ENCODE measurements around the gene SPINK2. TPM values are rescaled to one million over a fixed set of nuclear protein-coding genes. Genes with fewer than 3 reads are reported as not detected.

The SPINK2 gene
- total RNA-seq, 3 donors from 2014 or later (not counting 1 experiment from before 2014, with no cell fraction given): 0.42 to 3.8 (median 2.0) TPM

- H3K4me1 Mint-ChIP-seq: no peaks in the 10 kb centered on the region
- ATAC-seq: no peak
- H3K4me3 ChIP-seq (ENCODE audit: low read length): no peak overlapping the region
- intact Hi-C loops (cut with micrococcal nuclease): no loop called here
- no peak overlapping the region for H3K27ac ChIP-seq (ENCODE audit: low read length)
- 100% methylated on average over 3 of the region's 4 CpGs for WGBS (ENCODE audit: insufficient coverage)
- H3K4me3 Mint-ChIP-seq: no peak overlapping the region
- H3K27me3 Mint-ChIP-seq (ENCODE audit: low read depth in 2 of 2): no peaks in the 10 kb centered on the region
- H3K36me3 Mint-ChIP-seq: no peaks in the 10 kb centered on the region
- H3K27ac Mint-ChIP-seq: no peak overlapping the region
- TF ChIP-seq CTCF (IDR thresholded peaks at IDR 0.05): no peak
- no peaks in the 10 kb centered on the region for H3K27me3 ChIP-seq (ENCODE audit: control insufficient read depth, insufficient read depth, low read length)
- no peaks in the 10 kb centered on the region for H3K4me1 ChIP-seq (ENCODE audit: control insufficient read depth, insufficient read depth, low read length)
- H3K9me3 ChIP-seq (ENCODE audit: control insufficient read depth, insufficient read depth, low read length): no peaks in the 10 kb centered on the region
- no peaks in the 10 kb centered on the region for H3K36me3 ChIP-seq (ENCODE audit: control insufficient read depth, insufficient read depth, low read length)
- no peak for DNase-seq
- H3K9me3 Mint-ChIP-seq: no peaks in the 10 kb centered on the region
Measured at GRCh38 chr4:56768763-56769162, 52.7 kb downstream of the SPINK2 start.

GRCh38 chr4:56768316-56768715 is 53.2 kb downstream of the SPINK2 start:
- no peak for ATAC-seq
- H3K4me3 ChIP-seq (ENCODE audit: low read length): no peak overlapping the region
- intact Hi-C loops (cut with micrococcal nuclease): no loop called here
- no peaks in the 10 kb centered on the region for H3K36me3 ChIP-seq (ENCODE audit: control insufficient read depth, insufficient read depth, low read length)
- H3K4me1 Mint-ChIP-seq: no peaks in the 10 kb centered on the region
- H3K36me3 Mint-ChIP-seq: no peaks in the 10 kb centered on the region
- TF ChIP-seq CTCF (IDR thresholded peaks at IDR 0.05): no peak
- H3K9me3 Mint-ChIP-seq: no peaks in the 10 kb centered on the region
- DNase-seq: no peak
- H3K4me3 Mint-ChIP-seq: no peak overlapping the region
- H3K27me3 ChIP-seq (ENCODE audit: control insufficient read depth, insufficient read depth, low read length): no peaks in the 10 kb centered on the region
- no peaks in the 10 kb centered on the region for H3K4me1 ChIP-seq (ENCODE audit: control insufficient read depth, insufficient read depth, low read length)
- H3K27me3 Mint-ChIP-seq (ENCODE audit: low read depth in 2 of 2): no peaks in the 10 kb centered on the region
- H3K27ac Mint-ChIP-seq: no peak overlapping the region
- H3K9me3 ChIP-seq (ENCODE audit: control insufficient read depth, insufficient read depth, low read length): no peaks in the 10 kb centered on the region
- no peak overlapping the region for H3K27ac ChIP-seq (ENCODE audit: low read length)
- WGBS (ENCODE audit: insufficient coverage): 58% methylated on average over 2 of the region's 3 CpGs

- no peaks in the 10 kb centered on the region for H3K36me3 Mint-ChIP-seq
- H3K9me3 ChIP-seq (ENCODE audit: control insufficient read depth, insufficient read depth, low read length): no peaks in the 10 kb centered on the region
- H3K4me3 ChIP-seq (ENCODE audit: low read length): no peak overlapping the region
- H3K27ac Mint-ChIP-seq: no peak overlapping the region
- intact Hi-C loops (cut with micrococcal nuclease): no loop called here
- H3K4me1 ChIP-seq (ENCODE audit: control insufficient read depth, insufficient read depth, low read length): no peaks in the 10 kb centered on the region
- H3K9me3 Mint-ChIP-seq: no peaks in the 10 kb centered on the region
- TF ChIP-seq CTCF (IDR thresholded peaks at IDR 0.05): no peak
- H3K4me1 Mint-ChIP-seq: no peaks in the 10 kb centered on the region
- no peaks in the 10 kb centered on the region for H3K27me3 Mint-ChIP-seq (ENCODE audit: low read depth in 2 of 2)
- H3K36me3 ChIP-seq (ENCODE audit: control insufficient read depth, insufficient read depth, low read length): no peaks in the 10 kb centered on the region
- H3K27ac ChIP-seq (ENCODE audit: low read length): no peak overlapping the region
- no peak for DNase-seq
- no peaks in the 10 kb centered on the region for H3K27me3 ChIP-seq (ENCODE audit: control insufficient read depth, insufficient read depth, low read length)
- ATAC-seq: no peak
- no peak overlapping the region for H3K4me3 Mint-ChIP-seq
Measured at GRCh38 chr4:56767567-56767966, 53.9 kb downstream of the SPINK2 start.

- Mint-ChIP-seq H3K4me1 (peaks cover 0 to 4% of the 10 kb centered on the region in 2 donors), H3K9me3 (no peaks in the 10 kb centered on the region), H3K36me3 (no peaks in the 10 kb centered on the region), H3K27ac (no peak overlapping the region), H3K4me3 (no peak overlapping the region), H3K27me3 (ENCODE audit: low read depth in 2 of 2) (no peaks in the 10 kb centered on the region)
- H3K27ac ChIP-seq (ENCODE audit: low read length): no peak overlapping the region
- H3K27me3 ChIP-seq (ENCODE audit: control insufficient read depth, insufficient read depth, low read length): no peaks in the 10 kb centered on the region
- DNase-seq: no peak
- H3K9me3 ChIP-seq (ENCODE audit: control insufficient read depth, insufficient read depth, low read length): no peaks in the 10 kb centered on the region
- no peaks in the 10 kb centered on the region for H3K4me1 ChIP-seq (ENCODE audit: control insufficient read depth, insufficient read depth, low read length)
- no peak for ATAC-seq
- H3K4me3 ChIP-seq (ENCODE audit: low read length): no peak overlapping the region
- TF ChIP-seq CTCF (IDR thresholded peaks at IDR 0.05): no peak
- 98% methylated on average over 4 of the region's 5 CpGs for WGBS (ENCODE audit: insufficient coverage)
- H3K36me3 ChIP-seq (ENCODE audit: control insufficient read depth, insufficient read depth, low read length): no peaks in the 10 kb centered on the region
- intact Hi-C loops (cut with micrococcal nuclease): no loop called here
Measured at GRCh38 chr4:56764775-56765174, 56.7 kb downstream of the SPINK2 start.

All from natural killer cell (primary cell).